Muscle layer of colon (tissue), 2 donors: Measurements from ENCODE around the gene PRRC2B.
"Not testable (repeated sequence)": the region's sequence is repeated elsewhere in the genome, so short reads cannot be mapped to it uniquely, and the experiment has no call there.

ENCODE experiments used
- H3K27ac ChIP-seq: one replicate; pipeline ENCODE4 v1.7.0; 2013; ENCODE audit warnings: low read depth, mild to moderate bottlenecking, low read length, moderate library complexity
- H3K27me3 ChIP-seq, 2 donors: one replicate each; pipeline ENCODE4 v1.7.0; 2013; ENCODE audit warnings: low read length in 2 of 2, mild to moderate bottlenecking in 2 of 2; ENCODE audit not compliant: insufficient read depth in 2 of 2, control insufficient read depth in 1 of 2
- H3K36me3 ChIP-seq: one replicate; pipeline ENCODE4 v1.7.0; 2013; ENCODE audit warnings: mild to moderate bottlenecking, low read length; ENCODE audit not compliant: insufficient read depth
- H3K4me1 ChIP-seq: one replicate; pipeline ENCODE4 v1.7.0; 2013; ENCODE audit warnings: mild to moderate bottlenecking, low read length; ENCODE audit not compliant: insufficient read depth
- H3K4me3 ChIP-seq, 2 donors: one replicate each; pipeline ENCODE4 v1.7.0; 2013; ENCODE audit warnings: low read length in 2 of 2, low read depth in 1 of 2, mild to moderate bottlenecking in 1 of 2, moderate library complexity in 1 of 2
- H3K9ac ChIP-seq: one replicate; pipeline ENCODE4 v1.7.0; 2013; ENCODE audit warnings: low read length
- H3K9me3 ChIP-seq: one replicate; pipeline ENCODE4 v1.7.0; 2013; ENCODE audit warnings: mild to moderate bottlenecking, low read length
- donor health status: abdominal sarcoma.
- donor health status: Adenocarcinoma of cecum.

The PRRC2B gene

GRCh38 chr9:131443648-131444047 lies 49.8 kb downstream of the PRRC2B start:
- H3K9me3 ChIP-seq, result no peaks in the 10 kb centered on the region
- H3K4me3 ChIP-seq, result no peak overlapping the region
- H3K36me3 ChIP-seq, result peaks cover 73% of the 10 kb centered on the region
- H3K9ac ChIP-seq, result no peak overlapping the region
- H3K27ac ChIP-seq, result no peak overlapping the region
- no peaks in the 10 kb centered on the region for H3K4me1 ChIP-seq
- H3K27me3 ChIP-seq, result no peaks in the 10 kb centered on the region

- no peaks in the 10 kb centered on the region for H3K27me3 ChIP-seq
- H3K36me3 ChIP-seq, result peaks cover 79% of the 10 kb centered on the region
- H3K4me3 ChIP-seq, result no peak overlapping the region
- no peak overlapping the region for H3K9ac ChIP-seq
- no peaks in the 10 kb centered on the region for H3K9me3 ChIP-seq
- no peak overlapping the region for H3K27ac ChIP-seq
- no peaks in the 10 kb centered on the region for H3K4me1 ChIP-seq
Observed at GRCh38 chr9:131446276-131446675, 52.4 kb downstream of the PRRC2B start.

- H3K4me1 ChIP-seq, result no peaks in the 10 kb centered on the region
- H3K27me3 ChIP-seq, result no peaks in the 10 kb centered on the region
- no peak overlapping the region for H3K4me3 ChIP-seq
- no peak overlapping the region for H3K27ac ChIP-seq
- H3K9me3 ChIP-seq, result no peaks in the 10 kb centered on the region
- no peak overlapping the region for H3K9ac ChIP-seq
- H3K36me3 ChIP-seq, result peaks cover 71% of the 10 kb centered on the region
Observed at GRCh38 chr9:131447148-131447547, 53.3 kb downstream of the PRRC2B start.

GRCh38 chr9:131447600-131447999 lies 53.7 kb downstream of the PRRC2B start:
- Histone ChIP-seq H3K9ac (no peak overlapping the region), H3K4me1 (no peaks in the 10 kb centered on the region), H3K27ac (no peak overlapping the region), H3K27me3 (no peaks in the 10 kb centered on the region), H3K36me3 (peaks cover 66% of the 10 kb centered on the region), H3K9me3 (no peaks in the 10 kb centered on the region), H3K4me3 (no peak overlapping the region)

- Histone ChIP-seq H3K9ac (no peak overlapping the region), H3K36me3 (peaks cover 62% of the 10 kb centered on the region), H3K4me1 (no peaks in the 10 kb centered on the region), H3K27me3 (no peaks in the 10 kb centered on the region), H3K27ac (no peak overlapping the region), H3K4me3 (no peak overlapping the region), H3K9me3 (no peaks in the 10 kb centered on the region)
Observed at GRCh38 chr9:131448818-131449217, 54.9 kb downstream of the PRRC2B start.

- Histone ChIP-seq H3K27ac (no peak overlapping the region), H3K9me3 (no peaks in the 10 kb centered on the region), H3K4me1 (no peaks in the 10 kb centered on the region), H3K27me3 (no peaks in the 10 kb centered on the region), H3K9ac (no peak overlapping the region), H3K4me3 (no peak overlapping the region), H3K36me3 (peaks cover 58% of the 10 kb centered on the region)
Observed at GRCh38 chr9:131449276-131449675, 55.4 kb downstream of the PRRC2B start.

GRCh38 chr9:131454028-131454427 lies 60.1 kb downstream of the PRRC2B start:
- no peaks in the 10 kb centered on the region for H3K9me3 ChIP-seq
- H3K9ac ChIP-seq, result no peak overlapping the region
- no peaks in the 10 kb centered on the region for H3K4me1 ChIP-seq
- H3K4me3 ChIP-seq, result no peak overlapping the region
- no peaks in the 10 kb centered on the region for H3K27me3 ChIP-seq
- H3K36me3 ChIP-seq, result peaks cover 61% of the 10 kb centered on the region
- no peak overlapping the region for H3K27ac ChIP-seq

GRCh38 chr9:131455655-131456054 lies 61.8 kb downstream of the PRRC2B start:
- not testable (repeated sequence) for H3K27ac ChIP-seq, H3K9me3 ChIP-seq, H3K4me3 ChIP-seq, H3K4me1 ChIP-seq, H3K9ac ChIP-seq, H3K27me3 ChIP-seq
- peaks cover 62% of the 10 kb centered on the region for H3K36me3 ChIP-seq

- Histone ChIP-seq H3K9ac (no peak overlapping the region), H3K27ac (no peak overlapping the region), H3K4me1 (no peaks in the 10 kb centered on the region), H3K27me3 (no peaks in the 10 kb centered on the region), H3K36me3 (peaks cover 73% of the 10 kb centered on the region), H3K9me3 (no peaks in the 10 kb centered on the region), H3K4me3 (no peak overlapping the region)
Observed at GRCh38 chr9:131457746-131458145, 63.9 kb downstream of the PRRC2B start.

GRCh38 chr9:131459056-131459455 lies 65.2 kb downstream of the PRRC2B start:
- Histone ChIP-seq H3K9me3 (no peaks in the 10 kb centered on the region), H3K27ac (no peak overlapping the region), H3K9ac (no peak overlapping the region), H3K4me3 (no peak overlapping the region), H3K36me3 (peaks cover 85% of the 10 kb centered on the region), H3K4me1 (no peaks in the 10 kb centered on the region), H3K27me3 (no peaks in the 10 kb centered on the region)

GRCh38 chr9:131461166-131461565 lies 67.3 kb downstream of the PRRC2B start:
- peaks cover 89% of the 10 kb centered on the region for H3K36me3 ChIP-seq
- H3K4me1 ChIP-seq, result no peaks in the 10 kb centered on the region
- H3K27me3 ChIP-seq, result no peaks in the 10 kb centered on the region
- H3K9ac ChIP-seq, result no peak overlapping the region
- no peak overlapping the region for H3K27ac ChIP-seq
- no peak overlapping the region for H3K4me3 ChIP-seq
- H3K9me3 ChIP-seq, result no peaks in the 10 kb centered on the region

- Histone ChIP-seq H3K4me1 (no peaks in the 10 kb centered on the region), H3K27me3 (no peaks in the 10 kb centered on the region), H3K9me3 (no peaks in the 10 kb centered on the region), H3K4me3 (no peak overlapping the region), H3K27ac (no peak overlapping the region), H3K36me3 (peaks cover 85% of the 10 kb centered on the region), H3K9ac (no peak overlapping the region)
Observed at GRCh38 chr9:131464354-131465000, 70.6 kb downstream of the PRRC2B start.
